CD4-positive, alpha-beta T cell treated with Interleukin-15 for 1 hour (primary cell): ENCODE data around the gene RARS1.
A peak's percentile ranks its signal among the peaks of the same experiment; 100 is the strongest.

ENCODE experiments used
- DNase-seq: peaks from one replicate; pipeline ENCODE4 v3.0.0-alpha.2; 2020

RARS1 gene

GRCh38 chr5:168486136-168486879, at the start of gene RARS1:
Gene RARS1, plus strand, starts transcription at chr5:168486471. Its CDS starts 28 bp downstream, at chr5:168486499.
- DNase-seq: peak; percentile 88

- DNase-seq: no peak
Measured at GRCh38 chr5:168438349-168438748, 47.9 kb upstream of the RARS1 start.

GRCh38 chr5:168443533-168443932, 42.7 kb upstream of the RARS1 start:
- DNase-seq: no peak

- no peak for DNase-seq
Measured at GRCh38 chr5:168443950-168444700, 42.1 kb upstream of the RARS1 start.

- DNase-seq: no peak
Measured at GRCh38 chr5:168446983-168447619, 39.2 kb upstream of the RARS1 start.

- DNase-seq: no peak
Measured at GRCh38 chr5:168447808-168448207, 38.5 kb upstream of the RARS1 start.

GRCh38 chr5:168449166-168449565, 37.1 kb upstream of the RARS1 start:
- DNase-seq: no peak

GRCh38 chr5:168451565-168451964, 34.7 kb upstream of the RARS1 start:
- no peak for DNase-seq

- no peak for DNase-seq
Measured at GRCh38 chr5:168455201-168455600, 31.1 kb upstream of the RARS1 start.

GRCh38 chr5:168457542-168457941, 28.7 kb upstream of the RARS1 start:
- DNase-seq: no peak

GRCh38 chr5:168460606-168461005, 25.7 kb upstream of the RARS1 start:
- DNase-seq: no peak

GRCh38 chr5:168463081-168463480, 23.2 kb upstream of the RARS1 start:
- no peak for DNase-seq

GRCh38 chr5:168464214-168464613, 22.1 kb upstream of the RARS1 start:
- no peak for DNase-seq

- no peak for DNase-seq
Measured at GRCh38 chr5:168464641-168465040, 21.6 kb upstream of the RARS1 start.

GRCh38 chr5:168467755-168468330, 18.4 kb upstream of the RARS1 start:
- no peak for DNase-seq

GRCh38 chr5:168468836-168469235, 17.4 kb upstream of the RARS1 start:
- DNase-seq: no peak

GRCh38 chr5:168469816-168470215, 16.5 kb upstream of the RARS1 start:
- DNase-seq: no peak

GRCh38 chr5:168471785-168472184, 14.5 kb upstream of the RARS1 start:
- DNase-seq: no peak

- DNase-seq: no peak
Measured at GRCh38 chr5:168472329-168472728, 13.9 kb upstream of the RARS1 start.

- no peak for DNase-seq
Measured at GRCh38 chr5:168474319-168474718, 12.0 kb upstream of the RARS1 start.

- DNase-seq: no peak
Measured at GRCh38 chr5:168477060-168477459, 9.2 kb upstream of the RARS1 start.

- DNase-seq: no peak
Measured at GRCh38 chr5:168479166-168479565, 7.1 kb upstream of the RARS1 start.

- no peak for DNase-seq
Measured at GRCh38 chr5:168480601-168481000, 5.7 kb upstream of the RARS1 start.
